PFSK-1 (cell line): ENCODE data around the gene HUS1B.

ENCODE experiments used
- FOXP2 ChIP-seq: optimal IDR thresholded peaks from 2 replicates; pipeline ENCODE3; 2011; ENCODE audit warnings: borderline replicate concordance, control low read depth, inconsistent platforms; ENCODE audit not compliant: insufficient read depth; ENCODE audit errors: extremely low read length, extremely low read depth
- POLR2AphosphoS5 ChIP-seq: IDR thresholded peaks from 2 replicates; pipeline ENCODE4 v1.6.1; 2012; ENCODE audit warnings: low read depth, mild to moderate bottlenecking, control low read depth, low read length, moderate library complexity
- SIN3A ChIP-seq: IDR thresholded peaks from 2 replicates; pipeline ENCODE4 v1.6.1; 2012; ENCODE audit warnings: mild to moderate bottlenecking, low read length, moderate library complexity, borderline replicate concordance; ENCODE audit not compliant: insufficient read depth
- TAF1 ChIP-seq: IDR thresholded peaks from 2 replicates; pipeline ENCODE4 v1.6.1; 2012; ENCODE audit warnings: low read length, control low read depth, borderline replicate concordance; ENCODE audit not compliant: insufficient read depth
- TF ChIP-seq, protein P1 (sequence below), 2 experiments: IDR thresholded peaks; 2 replicates each; pipeline versions ENCODE4 v1.6.1 to v1.8.0; 2011 to 2012; ENCODE audit warnings: low read depth in 2 of 2, low read length in 2 of 2, control low read depth in 1 of 2, inconsistent platforms in 1 of 2, mild to moderate bottlenecking in 1 of 2, moderate library complexity in 1 of 2; ENCODE audit not compliant: insufficient read depth in 1 of 2

The HUS1B gene

DNA sequence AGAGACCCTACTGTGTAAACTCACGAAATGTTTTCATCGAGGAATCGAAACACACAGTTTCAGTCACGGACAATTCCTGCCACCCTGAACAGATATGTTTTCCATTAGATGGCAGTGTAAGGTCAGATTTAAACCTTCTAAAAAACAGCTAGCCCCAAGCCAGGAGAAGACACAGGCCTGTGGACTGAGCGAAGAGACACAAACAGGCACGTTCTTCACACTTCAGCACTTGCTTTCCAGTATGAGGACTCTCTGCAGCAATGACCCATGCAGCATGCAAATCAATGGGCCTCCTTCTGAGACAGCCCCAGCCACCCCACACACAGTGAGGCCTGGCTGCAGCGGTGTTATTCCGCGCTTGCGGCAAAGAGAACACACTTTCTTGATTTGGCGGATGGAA lies 31.9 kb downstream of the HUS1B start:
- TF ChIP-seq POLR2AphosphoS5 = no peak
- TF ChIP-seq TAF1 = no peak
- no peak for TF ChIP-seq SIN3A
- no peak for TF ChIP-seq FOXP2

DNA sequence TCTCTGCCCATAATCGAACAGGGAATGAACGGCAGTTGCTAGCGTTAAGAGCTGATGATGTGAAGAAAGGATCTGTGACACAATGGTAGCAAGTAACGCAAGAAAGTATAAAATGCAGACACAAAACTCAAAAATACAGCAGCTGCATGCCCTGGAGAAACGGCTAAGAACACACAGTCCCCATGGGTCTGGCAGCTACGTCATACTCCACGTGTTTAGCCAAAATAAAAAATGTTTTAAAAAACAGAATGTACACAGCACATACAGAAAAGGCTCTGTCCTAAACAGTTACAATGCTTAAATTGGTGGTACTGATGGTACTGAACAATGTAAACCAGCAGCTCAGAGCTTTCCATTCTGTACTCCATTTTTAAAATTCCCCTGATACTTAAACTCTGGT lies 34.4 kb downstream of the HUS1B start:
- TF ChIP-seq FOXP2 (no peak), SIN3A (no peak), POLR2AphosphoS5 (no peak), TAF1 (no peak)
- TF ChIP-seq, protein P1, sequence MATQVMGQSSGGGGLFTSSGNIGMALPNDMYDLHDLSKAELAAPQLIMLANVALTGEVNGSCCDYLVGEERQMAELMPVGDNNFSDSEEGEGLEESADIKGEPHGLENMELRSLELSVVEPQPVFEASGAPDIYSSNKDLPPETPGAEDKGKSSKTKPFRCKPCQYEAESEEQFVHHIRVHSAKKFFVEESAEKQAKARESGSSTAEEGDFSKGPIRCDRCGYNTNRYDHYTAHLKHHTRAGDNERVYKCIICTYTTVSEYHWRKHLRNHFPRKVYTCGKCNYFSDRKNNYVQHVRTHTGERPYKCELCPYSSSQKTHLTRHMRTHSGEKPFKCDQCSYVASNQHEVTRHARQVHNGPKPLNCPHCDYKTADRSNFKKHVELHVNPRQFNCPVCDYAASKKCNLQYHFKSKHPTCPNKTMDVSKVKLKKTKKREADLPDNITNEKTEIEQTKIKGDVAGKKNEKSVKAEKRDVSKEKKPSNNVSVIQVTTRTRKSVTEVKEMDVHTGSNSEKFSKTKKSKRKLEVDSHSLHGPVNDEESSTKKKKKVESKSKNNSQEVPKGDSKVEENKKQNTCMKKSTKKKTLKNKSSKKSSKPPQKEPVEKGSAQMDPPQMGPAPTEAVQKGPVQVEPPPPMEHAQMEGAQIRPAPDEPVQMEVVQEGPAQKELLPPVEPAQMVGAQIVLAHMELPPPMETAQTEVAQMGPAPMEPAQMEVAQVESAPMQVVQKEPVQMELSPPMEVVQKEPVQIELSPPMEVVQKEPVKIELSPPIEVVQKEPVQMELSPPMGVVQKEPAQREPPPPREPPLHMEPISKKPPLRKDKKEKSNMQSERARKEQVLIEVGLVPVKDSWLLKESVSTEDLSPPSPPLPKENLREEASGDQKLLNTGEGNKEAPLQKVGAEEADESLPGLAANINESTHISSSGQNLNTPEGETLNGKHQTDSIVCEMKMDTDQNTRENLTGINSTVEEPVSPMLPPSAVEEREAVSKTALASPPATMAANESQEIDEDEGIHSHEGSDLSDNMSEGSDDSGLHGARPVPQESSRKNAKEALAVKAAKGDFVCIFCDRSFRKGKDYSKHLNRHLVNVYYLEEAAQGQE (IDR thresholded peaks at IDR 0.05; ENCODE audit: insufficient read depth in 1 of 2, low read depth in 2 of 2, low read length in 2 of 2) = no peak

DNA sequence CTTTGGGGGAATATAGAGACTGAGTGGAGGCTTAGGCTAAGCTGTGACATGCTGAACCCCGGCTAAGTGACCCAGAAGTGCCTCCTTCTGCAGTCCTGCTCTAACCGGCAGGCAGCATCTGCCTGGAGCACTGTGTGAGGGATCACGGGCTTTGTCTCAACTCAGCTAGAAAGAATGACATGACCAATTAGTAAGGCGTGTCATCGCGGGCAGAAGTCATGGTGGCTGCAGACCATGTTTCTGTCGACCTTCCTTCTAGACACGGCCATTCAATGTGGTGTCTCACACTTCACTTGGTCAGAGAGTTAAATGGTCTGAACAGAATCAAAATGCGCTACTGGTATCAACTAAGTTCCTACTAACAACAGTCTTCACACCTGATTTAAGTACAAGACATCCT lies 35.0 kb downstream of the HUS1B start:
- TF ChIP-seq SIN3A = no peak
- TF ChIP-seq TAF1 = no peak
- TF ChIP-seq POLR2AphosphoS5 = no peak
- TF ChIP-seq FOXP2 = no peak
- TF ChIP-seq, protein P1 (IDR thresholded peaks at IDR 0.05; ENCODE audit: insufficient read depth in 1 of 2, low read depth in 2 of 2, low read length in 2 of 2) = no peak

DNA sequence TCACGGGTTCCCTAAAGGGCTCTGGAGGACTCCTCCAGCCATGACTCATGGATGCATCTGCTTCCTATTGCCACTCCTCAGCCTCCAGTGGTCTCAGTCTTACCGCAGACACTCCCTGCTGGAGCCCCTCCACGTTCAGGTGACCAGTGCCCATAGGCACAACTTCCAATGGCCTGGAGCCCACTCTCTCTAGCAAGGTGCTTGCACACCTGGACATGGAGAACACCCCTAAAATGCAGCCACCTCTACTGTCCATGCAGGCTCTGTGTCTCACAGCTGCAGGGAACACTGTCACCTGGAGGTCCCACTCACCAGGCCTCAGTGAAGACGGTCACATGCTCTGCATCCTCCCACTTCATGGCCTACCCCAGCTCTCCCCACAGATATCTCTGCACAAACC lies 36.0 kb downstream of the HUS1B start:
- TF ChIP-seq POLR2AphosphoS5 = no peak
- no peak for TF ChIP-seq SIN3A
- no peak for TF ChIP-seq TAF1
- TF ChIP-seq FOXP2 = no peak
- TF ChIP-seq, protein P1 (IDR thresholded peaks at IDR 0.05; ENCODE audit: insufficient read depth in 1 of 2, low read depth in 2 of 2, low read length in 2 of 2) = no peak

DNA sequence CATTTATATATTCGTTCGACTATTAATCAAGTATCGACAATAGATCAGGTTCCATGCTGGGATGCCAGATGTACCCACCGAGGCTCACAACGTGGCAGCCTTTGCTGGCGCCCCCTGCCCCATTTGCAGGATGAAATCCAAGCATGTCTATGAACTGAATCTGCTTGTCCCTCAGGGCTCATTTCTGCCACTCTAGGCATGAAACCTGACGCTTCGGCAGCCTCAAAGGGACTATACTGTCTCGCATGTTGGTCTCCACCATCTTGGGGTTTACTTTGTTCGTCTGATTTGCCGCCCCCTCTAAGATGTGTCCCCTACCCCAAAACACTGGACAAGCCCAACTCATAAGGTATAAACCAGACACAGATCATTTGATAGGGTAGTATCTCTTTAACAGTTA lies 36.7 kb downstream of the HUS1B start:
- TF ChIP-seq SIN3A = no peak
- no peak for TF ChIP-seq FOXP2

DNA sequence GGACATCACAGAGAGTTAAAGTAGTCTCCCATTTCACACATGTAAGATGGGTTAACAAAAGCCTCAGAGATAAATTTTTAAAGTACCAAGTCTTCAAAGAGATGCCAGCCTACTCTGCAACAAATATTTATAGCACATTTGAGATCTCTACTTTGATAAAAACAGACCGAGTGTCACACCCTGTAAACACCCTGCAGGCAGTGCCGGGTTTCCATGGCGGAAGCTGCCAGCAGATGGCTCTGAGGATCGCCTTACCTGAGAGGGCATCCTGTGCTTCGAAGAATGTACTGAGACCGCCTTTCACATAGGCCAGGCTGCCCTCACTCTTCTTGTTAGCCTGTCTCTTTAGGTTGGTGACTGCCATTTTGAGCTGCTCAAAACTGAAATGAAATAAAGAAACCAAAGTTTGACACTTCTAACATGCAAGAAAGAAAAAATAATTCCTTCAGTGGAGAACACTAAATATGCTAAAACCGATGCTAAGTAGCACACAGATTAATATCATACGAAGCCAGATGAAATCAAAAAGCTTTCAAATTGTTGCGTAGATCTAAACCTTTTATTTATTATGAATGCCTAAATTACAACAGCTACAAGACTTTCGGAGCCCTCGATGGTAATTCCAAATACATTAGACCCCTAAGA lies 39.3 kb downstream of the HUS1B start:
- TF ChIP-seq POLR2AphosphoS5 (no peak), TAF1 (no peak), SIN3A (no peak), FOXP2 (no peak)
